SK-N-SH treated with all-trans-retinoic acid at 6 μM for 48 hours (cell line): ENCODE measurements around the gene BTG1.

Experiments
- CREB5 ChIP-seq: fragments of 250-450 bp; sonication (Bioruptor Pico); IDR thresholded peaks from 2 replicates; pipeline ENCODE4 v1.5.1; 2020; ENCODE audit warnings: low read depth, mild to moderate bottlenecking, moderate library complexity
- PATZ1 ChIP-seq: fragments of 250-450 bp; sonication (Bioruptor Pico); IDR thresholded peaks from 2 replicates; pipeline ENCODE4 v1.8.0; 2020; ENCODE audit warnings: mild to moderate bottlenecking, moderate library complexity, borderline replicate concordance
- PPARA ChIP-seq: fragments of 250-450 bp; sonication (Bioruptor Pico); IDR thresholded peaks from 2 replicates; pipeline ENCODE4 v1.5.0; 2020; ENCODE audit warnings: mild to moderate bottlenecking, borderline replicate concordance
- RARB ChIP-seq: fragments of 250-450 bp; sonication (Bioruptor Pico); IDR thresholded peaks from 2 replicates; pipeline ENCODE4 v1.8.0; 2021; ENCODE audit warnings: mild to moderate bottlenecking, moderate library complexity
- TOX ChIP-seq: fragments of 250-450 bp; sonication (Bioruptor Pico); IDR thresholded peaks from 2 replicates; pipeline ENCODE4 v1.8.0; 2021; ENCODE audit warnings: mild to moderate bottlenecking, moderate library complexity, borderline replicate concordance

- TF ChIP-seq PPARA (CRISPR knock-in tag) (no peak), CREB5 (CRISPR knock-in tag) (no peak), TOX (CRISPR knock-in tag) (no peak), PATZ1 (CRISPR knock-in tag) (no peak), RARB (CRISPR knock-in tag) (no peak)
Measured at GRCh38 chr12:92107094-92107493, 38.6 kb downstream of the BTG1 start.
